Ascending aorta (tissue), 2 donors: ENCODE measurements around the gene DRAXIN. TPM values are rescaled to one million over a fixed set of nuclear protein-coding genes. Genes with fewer than 3 reads are reported as not detected.

ENCODE experiments used
- DNase-seq, 2 donors: peaks; one replicate each; pipeline ENCODE4 v3.0.0-alpha.2; 2019; ENCODE audit warnings: low spot score in 2 of 2
- H3K27ac ChIP-seq, 2 donors: fragments of 200-600 bp; sonication (generic); one replicate each; pipeline ENCODE4 v1.5.1; 2016 to 2017; ENCODE audit warnings: mild to moderate bottlenecking in 1 of 2
- H3K27me3 ChIP-seq: fragments of 200-600 bp; sonication (generic); one replicate; pipeline ENCODE4 v1.5.1; 2017
- H3K36me3 ChIP-seq, 2 donors: fragments of 200-600 bp; sonication (generic); one replicate each; pipeline ENCODE4 v1.5.1; 2016
- H3K4me1 ChIP-seq, 2 donors: fragments of 200-600 bp; sonication (generic); one replicate each; pipeline ENCODE4 v1.5.1; 2016 to 2017; ENCODE audit warnings: mild to moderate bottlenecking in 1 of 2
- H3K4me3 ChIP-seq, 2 donors: fragments of 200-600 bp; sonication (generic); one replicate each; pipeline ENCODE4 v1.5.1; 2016 to 2017; ENCODE audit warnings: mild to moderate bottlenecking in 1 of 2
- H3K9me3 ChIP-seq, 2 donors: fragments of 200-600 bp; sonication (generic); one replicate each; pipeline ENCODE4 v1.5.1; 2016
- CTCF ChIP-seq, 3 experiments: fragments of 200-600 bp in 2 of 3; fragments of 450-650 bp in 1 of 3; sonication (generic) in 2 of 3; IDR thresholded peaks; one replicate each; pipeline ENCODE4 v1.5.1; 2016 to 2019; ENCODE audit warnings: antibody characterized with exemption in 3 of 3, mild to moderate bottlenecking in 1 of 3, moderate library complexity in 1 of 3
- intact Hi-C: fragments of 100-400 bp; cut with DNase I; formaldehyde crosslinking; loops from one replicate; pipeline ENCODE4 v1.15.1; 2023
- total RNA-seq: library from RNA; depleted of rRNA; stranded (reverse); fragments of >200 nt; gene quantifications from one replicate; pipeline ENCODE4 v1.1.0, GENCODE V29; 2016

DRAXIN gene
- total RNA-seq, 1 donor from 2014 or later: 1.8 TPM

- no peak for DNase-seq
- no peaks in the 10 kb centered on the region for H3K27me3 ChIP-seq
- no peak for TF ChIP-seq CTCF (IDR thresholded peaks at IDR 0.05)
- no peaks in the 10 kb centered on the region for H3K36me3 ChIP-seq
- H3K4me1 ChIP-seq: no peaks in the 10 kb centered on the region
- no peaks in the 10 kb centered on the region for H3K9me3 ChIP-seq
- intact Hi-C loops: no loop called here
- H3K27ac ChIP-seq: no peak overlapping the region
- H3K4me3 ChIP-seq: no peak overlapping the region
These were observed 17.2 kb downstream of the DRAXIN start for GRCh38 chr1:11708554-11709350.

DNA sequence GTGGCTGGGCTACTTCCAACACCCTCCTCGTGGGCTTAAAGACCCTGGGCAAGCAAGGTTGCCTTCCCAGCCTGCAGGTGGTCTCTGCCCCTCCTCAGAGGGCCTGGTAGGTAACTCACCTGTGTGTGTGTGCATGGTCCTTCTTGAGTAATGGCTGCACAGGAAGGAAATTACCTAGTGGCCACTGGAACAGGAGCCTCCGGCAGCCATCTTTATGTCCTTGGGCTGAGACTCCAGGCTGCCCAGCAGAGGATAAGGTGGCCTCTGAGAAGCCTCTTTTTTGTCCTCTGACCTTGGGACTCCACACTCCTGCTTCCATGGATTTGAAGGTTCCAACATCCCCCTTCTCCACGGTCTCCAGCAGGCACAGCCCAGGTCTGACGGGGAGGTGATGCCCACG lies 20.0 kb downstream of the DRAXIN start:
- Histone ChIP-seq H3K27me3 (no peaks in the 10 kb centered on the region), H3K36me3 (no peaks in the 10 kb centered on the region), H3K9me3 (no peaks in the 10 kb centered on the region), H3K4me1 (no peaks in the 10 kb centered on the region), H3K4me3 (no peak overlapping the region), H3K27ac (no peak overlapping the region)
- TF ChIP-seq CTCF (IDR thresholded peaks at IDR 0.05): no peak
- intact Hi-C loops: no loop called here
- no peak for DNase-seq

DNA sequence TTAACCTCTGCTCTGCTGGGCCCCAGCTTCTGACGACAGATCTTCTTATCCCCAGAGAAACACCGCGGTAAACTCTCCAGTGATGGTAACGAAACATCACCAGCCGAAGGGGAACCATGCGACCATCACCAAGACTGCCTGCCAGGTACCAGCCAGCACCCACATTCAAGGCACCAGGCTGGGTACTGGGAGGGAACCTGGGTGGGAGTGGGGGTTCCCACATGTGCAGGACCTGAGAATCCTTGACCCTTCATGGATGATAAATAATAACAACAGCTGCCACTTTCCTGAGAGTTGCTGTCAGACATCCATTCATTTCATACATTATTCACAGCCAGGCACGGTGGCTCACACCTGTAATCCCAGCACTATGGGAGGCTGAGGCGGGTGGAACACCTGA lies 20.8 kb downstream of the DRAXIN start:
- DNase-seq: no peak
- Histone ChIP-seq H3K27me3 (no peaks in the 10 kb centered on the region), H3K27ac (no peak overlapping the region), H3K4me3 (no peak overlapping the region), H3K9me3 (no peaks in the 10 kb centered on the region), H3K4me1 (no peaks in the 10 kb centered on the region), H3K36me3 (no peaks in the 10 kb centered on the region)
- TF ChIP-seq CTCF (IDR thresholded peaks at IDR 0.05): no peak
- intact Hi-C loops: no loop called here

- Histone ChIP-seq H3K4me3 (no peak overlapping the region), H3K36me3 (no peaks in the 10 kb centered on the region), H3K27me3 (no peaks in the 10 kb centered on the region), H3K27ac (no peak overlapping the region), H3K4me1 (no peaks in the 10 kb centered on the region), H3K9me3 (no peaks in the 10 kb centered on the region)
- no peak for TF ChIP-seq CTCF (IDR thresholded peaks at IDR 0.05)
- intact Hi-C loops: no loop called here
- DNase-seq: no peak
These were observed 21.6 kb downstream of the DRAXIN start for GRCh38 chr1:11713095-11713494.

DNA sequence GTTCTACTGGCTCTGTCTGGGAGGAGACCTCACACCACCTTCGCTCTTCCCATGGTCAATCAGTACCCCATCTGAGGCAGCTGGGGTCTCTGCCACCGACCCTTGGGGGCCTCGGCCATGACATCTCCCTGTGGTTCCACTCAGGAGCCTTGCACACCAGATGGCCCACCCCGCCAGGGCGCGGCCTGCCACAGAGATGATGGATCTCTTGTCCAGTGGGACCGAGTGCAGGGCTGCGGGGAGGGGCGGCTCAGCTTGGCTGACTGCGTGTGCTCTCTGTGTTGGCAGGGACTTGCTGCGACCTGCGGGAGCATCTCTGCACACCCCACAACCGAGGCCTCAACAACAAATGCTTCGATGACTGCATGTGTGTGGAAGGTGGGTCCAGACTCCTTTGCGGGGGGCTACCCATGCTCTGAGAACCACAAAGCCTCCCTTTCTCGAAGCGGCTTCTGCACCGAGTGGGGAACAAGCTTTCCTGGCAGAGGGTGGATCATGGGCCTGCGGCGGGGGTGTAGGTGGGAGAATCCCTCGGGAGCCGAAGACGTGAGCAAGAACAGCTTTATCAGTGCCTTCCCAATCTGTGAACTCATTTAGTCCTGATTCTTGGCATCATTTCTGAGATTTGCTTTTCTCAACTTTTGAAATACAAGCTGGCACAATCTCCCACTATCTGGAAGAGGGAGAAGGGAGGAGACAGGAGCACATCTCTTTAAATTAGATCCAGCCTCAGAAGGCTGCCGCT lies 23.5 kb downstream of the DRAXIN start:
- TF ChIP-seq CTCF (IDR thresholded peaks at IDR 0.05): no peak
- no peak for DNase-seq
- Histone ChIP-seq H3K36me3 (no peaks in the 10 kb centered on the region), H3K27ac (no peak overlapping the region), H3K4me3 (no peak overlapping the region), H3K9me3 (no peaks in the 10 kb centered on the region), H3K4me1 (peaks cover 3% of the 10 kb centered on the region in 2 donors), H3K27me3 (no peaks in the 10 kb centered on the region)
- intact Hi-C loops: no loop called here
